ENCODE data around the gene WDR90.

WDR90 gene

DNA sequence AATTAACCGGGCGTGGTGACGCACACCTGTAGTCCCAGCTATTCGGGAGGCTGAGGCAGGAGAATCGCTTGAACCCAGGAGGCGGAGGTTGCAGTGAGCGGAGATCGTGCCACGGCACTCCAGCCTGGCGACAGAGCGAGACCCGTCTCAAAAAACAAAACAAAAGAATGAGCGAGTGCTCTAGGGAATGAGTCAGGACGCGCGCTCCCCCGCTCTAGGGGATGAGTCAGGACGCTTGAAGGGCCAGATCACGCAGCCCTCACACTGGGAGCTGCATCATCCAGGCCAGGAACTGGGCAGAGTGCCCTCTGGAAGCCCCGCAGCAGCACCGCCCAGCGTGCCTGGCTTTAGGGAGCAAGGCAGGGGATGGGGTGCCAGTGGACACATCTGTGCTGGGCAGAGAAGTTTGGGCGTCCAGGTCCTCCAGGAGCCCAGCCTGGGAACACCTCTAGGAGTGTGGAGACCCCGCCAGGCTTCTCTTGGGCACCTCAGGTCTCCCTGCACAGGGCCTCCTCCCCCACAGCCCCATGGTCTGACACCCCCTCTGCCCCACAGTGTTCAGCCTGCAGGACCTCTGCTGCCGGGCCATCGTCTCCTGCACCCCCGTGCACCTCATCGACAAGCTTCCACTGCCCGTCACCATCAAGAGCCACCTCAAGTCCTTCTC, 22.2 kb upstream of the WDR90 start:
- no peak for DNase-seq

DNA sequence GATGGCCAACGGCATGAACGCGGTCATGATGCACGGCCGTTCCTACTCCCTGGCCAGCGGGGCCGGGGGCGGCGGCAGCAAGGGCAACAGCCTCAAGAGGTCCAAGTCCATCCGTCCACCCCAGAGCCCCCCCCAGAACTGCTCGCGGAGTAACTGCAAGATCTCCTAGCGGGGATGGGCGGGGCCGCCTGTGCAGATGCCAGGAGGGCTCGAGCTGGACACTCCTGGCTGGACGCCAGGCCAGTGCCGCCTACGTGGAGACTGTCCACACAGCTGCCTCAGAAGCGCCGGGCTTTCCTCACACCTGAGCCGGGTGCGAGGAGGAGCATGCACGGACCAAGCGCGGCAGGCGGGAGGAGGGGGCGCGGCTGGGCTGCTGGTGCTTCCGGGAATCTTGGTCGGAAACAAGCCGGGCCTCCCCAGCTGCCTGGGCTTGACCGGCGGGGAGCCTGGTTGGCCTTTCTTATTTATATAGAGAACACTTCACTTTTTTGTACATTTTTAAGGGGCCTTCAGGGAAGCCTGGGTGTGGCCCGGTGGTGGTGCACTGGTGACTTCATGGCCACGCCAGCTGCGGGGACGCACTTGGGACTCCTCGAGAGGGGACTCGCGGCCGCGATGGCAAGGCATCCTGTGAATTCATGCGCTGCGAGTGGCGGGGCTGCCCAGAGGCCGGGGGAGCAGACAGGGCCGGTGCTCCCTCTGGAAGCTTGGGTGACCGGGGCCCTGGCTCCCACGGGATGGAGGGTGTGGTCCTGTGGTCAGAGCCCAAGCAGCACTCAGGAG, 21.5 kb upstream of the WDR90 start:
- DNase-seq, result no peak

GRCh38 chr16:628321-629061, 20.7 kb upstream of the WDR90 start:
- no peak for DNase-seq

DNA sequence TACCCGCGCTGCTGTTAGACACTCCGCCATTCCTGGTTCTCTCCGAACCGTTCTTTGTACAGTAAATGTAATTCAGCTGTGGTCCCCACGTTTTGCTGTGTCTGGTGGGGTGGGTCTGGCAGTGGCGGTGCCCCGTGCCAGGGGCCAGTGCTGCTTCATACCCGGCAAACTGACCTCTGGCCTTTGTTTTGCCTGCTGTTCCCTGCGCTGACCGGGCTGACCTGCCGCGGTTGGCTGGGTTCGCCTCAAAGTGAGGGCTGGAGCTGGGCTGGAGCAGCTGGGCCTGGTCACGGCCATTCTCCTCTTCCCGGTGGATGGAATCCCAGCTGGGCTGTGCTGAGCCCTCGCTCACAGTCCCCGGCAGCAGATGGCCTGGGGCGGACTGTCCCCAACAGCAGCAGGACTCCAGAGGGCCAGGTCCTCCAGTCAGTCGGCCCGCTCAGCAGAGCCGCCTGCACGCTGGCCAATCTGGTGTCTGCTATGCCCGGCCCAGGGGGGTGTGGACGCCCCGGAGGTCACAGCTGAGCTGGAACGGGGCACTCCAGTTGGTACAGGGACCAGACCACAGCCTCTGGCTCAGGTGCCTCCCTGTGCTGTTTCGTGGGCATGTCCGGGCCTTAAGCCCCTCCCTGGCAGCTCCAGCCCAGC, 19.9 kb upstream of the WDR90 start:
- no peak for DNase-seq

DNA sequence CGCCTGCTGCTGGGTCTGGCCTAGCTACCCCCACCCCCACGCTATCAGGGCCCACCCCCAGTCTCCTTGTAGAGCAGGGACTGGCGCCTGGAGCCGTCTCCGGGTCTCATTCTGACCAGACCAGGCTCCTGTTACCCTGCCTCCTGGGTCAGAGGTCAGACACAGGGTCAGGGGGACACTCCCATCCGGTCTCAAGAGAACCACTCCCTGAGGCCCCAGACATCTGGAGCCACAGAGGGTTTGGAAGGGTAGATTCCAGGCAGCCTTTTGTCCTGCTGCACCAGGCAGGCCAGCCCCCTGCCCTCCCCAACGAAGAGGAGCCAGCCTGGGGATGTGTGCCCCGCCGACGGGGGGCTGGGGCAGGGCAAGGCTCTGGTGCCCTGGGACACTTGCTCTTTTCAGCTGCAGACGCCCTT, 19.3 kb upstream of the WDR90 start:
- DNase-seq, result no peak

GRCh38 chr16:630249-630814, 18.8 kb upstream of the WDR90 start:
- DNase-seq, result no peak

DNA sequence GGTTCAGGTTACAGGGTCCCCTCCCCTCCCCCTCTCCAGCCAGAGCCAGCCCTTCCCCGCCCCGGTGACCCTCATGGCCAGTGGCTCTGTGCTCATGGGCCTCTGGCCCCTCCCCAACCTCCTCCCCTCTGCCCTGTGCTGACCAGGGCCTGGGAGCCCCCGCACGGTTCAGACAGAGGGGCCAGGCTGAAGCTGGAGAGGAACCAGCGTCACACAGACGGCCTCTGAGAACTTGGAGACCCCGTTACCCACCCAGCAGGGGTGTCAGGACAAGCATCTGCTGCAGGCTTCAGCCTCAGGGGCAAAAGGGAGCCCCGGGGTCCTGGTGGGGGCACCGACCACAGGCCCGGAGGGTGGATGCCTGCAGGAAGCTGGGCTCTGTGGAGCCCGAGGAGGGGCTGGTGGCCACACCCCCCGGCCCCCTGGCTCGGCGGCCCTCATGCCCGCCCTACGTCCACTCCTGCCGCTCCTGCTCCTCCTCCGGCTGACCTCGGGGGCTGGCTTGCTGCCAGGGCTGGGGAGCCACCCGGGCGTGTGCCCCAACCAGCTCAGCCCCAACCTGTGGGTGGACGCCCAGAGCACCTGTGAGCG, 18.3 kb upstream of the WDR90 start, which contains the start of gene WFIKKN1:
WFIKKN1 (plus strand) TSS at position 171 of the 591 bp plus-strand sequence; CDS start at position 440, 269 bp downstream.
- DNase-seq, result no peak

- DNase-seq, result no peak
Observed at GRCh38 chr16:631808-632358, 17.3 kb upstream of the WDR90 start.

DNA sequence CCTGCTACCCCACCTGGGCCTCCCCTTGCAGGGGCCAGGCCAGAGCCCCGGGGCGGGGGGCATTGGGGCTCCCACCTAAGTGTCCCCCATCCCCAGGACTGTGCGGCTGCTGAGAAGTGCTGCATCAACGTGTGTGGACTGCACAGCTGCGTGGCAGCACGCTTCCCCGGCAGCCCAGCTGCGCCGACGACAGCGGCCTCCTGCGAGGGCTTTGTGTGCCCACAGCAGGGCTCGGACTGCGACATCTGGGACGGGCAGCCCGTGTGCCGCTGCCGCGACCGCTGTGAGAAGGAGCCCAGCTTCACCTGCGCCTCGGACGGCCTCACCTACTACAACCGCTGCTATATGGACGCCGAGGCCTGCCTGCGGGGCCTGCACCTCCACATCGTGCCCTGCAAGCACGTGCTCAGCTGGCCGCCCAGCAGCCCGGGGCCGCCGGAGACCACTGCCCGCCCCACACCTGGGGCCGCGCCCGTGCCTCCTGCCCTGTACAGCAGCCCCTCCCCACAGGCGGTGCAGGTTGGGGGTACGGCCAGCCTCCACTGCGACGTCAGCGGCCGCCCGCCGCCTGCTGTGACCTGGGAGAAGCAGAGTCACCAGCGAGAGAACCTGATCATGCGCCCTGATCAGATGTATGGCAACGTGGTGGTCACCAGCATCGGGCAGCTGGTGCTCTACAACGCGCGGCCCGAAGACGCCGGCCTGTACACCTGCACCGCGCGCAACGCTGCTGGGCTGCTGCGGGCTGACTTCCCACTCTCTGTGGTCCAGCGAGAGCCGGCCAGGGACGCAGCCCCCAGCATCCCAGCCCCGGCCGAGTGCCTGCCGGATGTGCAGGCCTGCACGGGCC, 16.5 kb upstream of the WDR90 start:
- no peak for DNase-seq

DNA sequence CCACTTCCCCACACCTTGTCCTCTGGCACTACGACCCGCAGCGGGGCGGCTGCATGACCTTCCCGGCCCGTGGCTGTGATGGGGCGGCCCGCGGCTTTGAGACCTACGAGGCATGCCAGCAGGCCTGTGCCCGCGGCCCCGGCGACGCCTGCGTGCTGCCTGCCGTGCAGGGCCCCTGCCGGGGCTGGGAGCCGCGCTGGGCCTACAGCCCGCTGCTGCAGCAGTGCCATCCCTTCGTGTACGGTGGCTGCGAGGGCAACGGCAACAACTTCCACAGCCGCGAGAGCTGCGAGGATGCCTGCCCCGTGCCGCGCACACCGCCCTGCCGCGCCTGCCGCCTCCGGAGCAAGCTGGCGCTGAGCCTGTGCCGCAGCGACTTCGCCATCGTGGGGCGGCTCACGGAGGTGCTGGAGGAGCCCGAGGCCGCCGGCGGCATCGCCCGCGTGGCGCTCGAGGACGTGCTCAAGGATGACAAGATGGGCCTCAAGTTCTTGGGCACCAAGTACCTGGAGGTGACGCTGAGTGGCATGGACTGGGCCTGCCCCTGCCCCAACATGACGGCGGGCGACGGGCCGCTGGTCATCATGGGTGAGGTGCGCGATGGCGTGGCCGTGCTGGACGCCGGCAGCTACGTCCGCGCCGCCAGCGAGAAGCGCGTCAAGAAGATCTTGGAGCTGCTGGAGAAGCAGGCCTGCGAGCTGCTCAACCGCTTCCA, 15.7 kb upstream of the WDR90 start:
- no peak for DNase-seq

- DNase-seq, result no peak
Observed at GRCh38 chr16:634051-634670, 15.0 kb upstream of the WDR90 start.

- no peak for DNase-seq
Observed at GRCh38 chr16:634996-635395, 14.2 kb upstream of the WDR90 start.

- DNase-seq, result no peak
Observed at GRCh38 chr16:635573-636205, 13.5 kb upstream of the WDR90 start.

GRCh38 chr16:636206-637080, 12.7 kb upstream of the WDR90 start, which contains the start of gene METTL26:
METTL26 (minus strand) TSS chr16:636305; CDS start chr16:636290, 15 bp downstream.
- peak; percentile 26 for DNase-seq

- DNase-seq, result no peak
Observed at GRCh38 chr16:637081-638018, 11.8 kb upstream of the WDR90 start.

- no peak for DNase-seq
Observed at GRCh38 chr16:638034-638543, 11.1 kb upstream of the WDR90 start.

- DNase-seq, result no peak
Observed at GRCh38 chr16:638836-639235, 10.3 kb upstream of the WDR90 start.

All from SIG-M5 (cell line).